Cardiac septum (tissue), 1 donor: Measurements from ENCODE around the gene CFAP119. TPM values are rescaled to one million over a fixed set of nuclear protein-coding genes. Genes with fewer than 3 reads are reported as not detected.
A peak's percentile ranks its signal among the peaks of the same experiment; 100 is the strongest.
"Not testable (repeated sequence)": the region's sequence is repeated elsewhere in the genome, so short reads cannot be mapped to it uniquely, and the experiment has no call there.

Experiments
- DNase-seq: peaks from one replicate; pipeline ENCODE4 v3.0.0-alpha.2; 2020; ENCODE audit warnings: low spot score
- intact Hi-C: fragments of 100-400 bp; cut with DNase I; formaldehyde crosslinking; loops from one replicate; pipeline ENCODE4 v1.14.0; 2022
- long read RNA-seq: library from polyadenylated mRNA; unstranded; transcript quantifications from one replicate; pipeline ENCODE4 v2.0.0, GENCODE V29; 2021
- total RNA-seq: library from RNA; stranded (reverse); fragmentation: NEBNext Ultra II Directional; extraction: Animal tissue kit (Norgen Biotek cat#: 25700); gene quantifications from one replicate; pipeline ENCODE4 v1.2.1, GENCODE V29; 2021
- donor health status: DM: no; HTN: no; CAD: no.

The CFAP119 gene
- 1.0 TPM for total RNA-seq
- long read RNA-seq, partial matches to known transcripts, result 0 of 2 reads
- long read RNA-seq, other reads (novel, unspliced or antisense), result 1 of 2 reads

DNA sequence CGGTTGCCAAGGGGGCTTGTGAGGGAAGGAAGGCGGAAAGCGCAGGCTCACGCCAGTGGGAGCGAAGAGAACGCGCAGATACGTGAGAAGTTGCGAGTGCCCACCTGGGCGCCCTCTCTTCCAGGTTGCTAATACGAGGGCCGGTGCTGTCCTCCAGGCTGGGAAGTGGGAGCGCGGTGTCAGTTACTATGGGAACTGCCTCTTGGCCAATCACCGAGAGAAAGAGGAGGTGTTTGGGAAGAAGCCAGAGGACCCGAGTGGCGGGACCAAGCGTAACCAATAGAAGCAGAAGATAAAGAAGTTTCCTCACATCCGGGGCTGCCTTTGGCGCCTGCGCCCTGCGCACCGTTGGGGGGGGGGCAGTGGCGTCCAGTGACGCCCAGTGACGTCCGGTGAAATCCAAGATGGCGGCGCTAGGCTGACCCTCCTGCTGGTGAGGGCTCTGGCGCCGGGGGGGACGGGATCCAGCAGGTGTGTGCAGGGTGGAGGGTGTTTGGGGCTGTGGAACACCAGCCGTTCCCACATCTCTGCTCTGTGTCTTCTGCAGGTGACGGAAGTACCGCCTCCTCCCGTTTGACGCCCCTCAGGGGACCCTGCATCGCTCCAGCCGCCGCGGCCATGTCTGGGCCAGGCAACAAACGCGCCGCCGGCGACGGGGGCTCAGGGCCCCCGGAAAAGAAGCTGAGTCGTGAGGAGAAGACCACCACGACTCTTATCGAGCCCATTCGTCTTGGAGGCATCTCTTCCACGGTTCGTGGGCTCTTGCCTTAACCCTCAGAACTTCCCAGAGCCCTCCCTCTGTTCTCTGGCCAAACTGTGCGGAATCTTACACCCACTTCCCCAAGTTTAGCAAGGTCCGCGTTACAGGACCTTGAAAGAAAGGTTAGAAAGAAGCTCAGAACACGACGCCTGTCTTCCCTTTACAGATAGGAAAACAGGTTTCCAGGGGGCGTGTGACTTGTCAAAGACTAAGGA lies at the start of gene CFAP119, which contains the start of gene RNF40:
TSS of gene CFAP119 (minus strand) at position 135 of the 975 bp plus-strand sequence. CDS start 314 bp downstream, outside the sequence.
TSS of gene RNF40 (plus strand) at position 395 of the 975 bp plus-strand sequence. CDS start at position 619, 224 bp downstream.
- intact Hi-C loops, result loop anchor here (1.0 to 5.0 kb wide), 2 partner anchors 140 to 166 kb away; no protein-coding TSS in a partner anchor

DNA sequence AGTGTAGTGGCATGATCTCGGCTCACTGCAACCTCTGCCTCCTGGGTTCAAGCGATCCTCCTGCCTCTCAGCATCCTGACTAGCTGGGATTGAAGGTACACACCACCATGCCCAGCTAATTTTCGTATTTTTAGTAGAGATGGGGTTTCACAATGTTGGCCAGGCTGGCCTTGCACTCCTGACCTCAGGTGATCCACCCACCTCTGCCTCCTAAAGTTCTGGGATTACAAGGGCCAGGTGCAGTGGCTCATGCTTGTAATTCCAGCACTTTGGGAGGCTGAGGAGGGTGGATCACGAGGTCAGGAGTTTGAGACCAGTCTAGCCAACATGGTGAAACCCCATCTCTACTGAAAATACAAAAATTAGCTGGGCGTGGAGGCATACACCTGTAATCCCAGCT lies 47.8 kb upstream of the CFAP119 start:
- DNase-seq, intact Hi-C loops: not testable (repeated sequence)

More for the DNA sequence above, at the start of gene CFAP119, which contains the start of gene RNF40:
- peak; percentile 98 for DNase-seq

DNA sequence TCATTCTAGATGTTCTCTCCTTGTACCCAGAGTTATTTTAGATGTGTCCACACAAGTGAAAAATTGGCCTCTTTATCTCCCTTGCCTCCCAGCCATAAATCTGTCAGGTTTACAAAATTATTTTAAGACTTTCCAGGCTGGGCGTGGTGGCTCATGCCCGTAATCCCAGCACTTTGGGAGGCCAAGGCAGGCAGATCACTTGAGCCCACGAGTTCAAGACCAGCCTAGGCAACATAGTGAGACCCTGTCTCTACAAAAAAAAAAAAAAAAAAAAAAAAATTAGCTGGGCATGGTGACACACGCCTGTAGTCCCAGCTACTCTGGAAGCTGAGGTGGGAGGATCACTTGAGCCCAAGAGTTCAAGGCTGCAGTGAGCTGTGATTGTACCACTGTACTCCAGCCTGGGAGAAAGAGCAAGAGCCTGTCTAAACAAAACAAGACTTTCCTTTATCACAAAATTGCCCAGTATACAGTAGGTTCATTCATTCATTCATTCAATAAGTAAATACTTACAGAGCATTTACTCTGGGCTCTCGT lies 47.1 kb upstream of the CFAP119 start:
- DNase-seq, intact Hi-C loops: not testable (repeated sequence)

DNA sequence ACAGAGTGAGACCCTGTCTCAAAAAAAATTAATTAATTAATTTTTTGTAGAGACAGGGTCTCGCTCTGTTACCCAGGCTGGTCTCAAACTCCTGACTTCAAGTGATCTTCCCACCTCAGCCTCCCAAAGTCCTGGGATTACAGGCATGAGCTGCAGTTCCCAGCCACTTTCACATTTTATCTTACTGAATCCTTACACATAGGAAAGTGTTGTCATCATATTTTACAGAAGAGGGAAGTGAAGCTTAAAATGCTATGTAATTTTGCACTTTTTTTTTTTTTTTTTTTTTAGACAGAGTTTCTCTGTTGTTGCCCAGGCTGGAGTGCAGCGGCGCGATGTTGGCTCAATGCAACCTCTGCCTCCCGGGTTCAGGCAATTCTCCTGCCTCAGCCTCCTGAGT lies 46.3 kb upstream of the CFAP119 start:
- DNase-seq, result no peak
- intact Hi-C loops, result no loop called here

DNA sequence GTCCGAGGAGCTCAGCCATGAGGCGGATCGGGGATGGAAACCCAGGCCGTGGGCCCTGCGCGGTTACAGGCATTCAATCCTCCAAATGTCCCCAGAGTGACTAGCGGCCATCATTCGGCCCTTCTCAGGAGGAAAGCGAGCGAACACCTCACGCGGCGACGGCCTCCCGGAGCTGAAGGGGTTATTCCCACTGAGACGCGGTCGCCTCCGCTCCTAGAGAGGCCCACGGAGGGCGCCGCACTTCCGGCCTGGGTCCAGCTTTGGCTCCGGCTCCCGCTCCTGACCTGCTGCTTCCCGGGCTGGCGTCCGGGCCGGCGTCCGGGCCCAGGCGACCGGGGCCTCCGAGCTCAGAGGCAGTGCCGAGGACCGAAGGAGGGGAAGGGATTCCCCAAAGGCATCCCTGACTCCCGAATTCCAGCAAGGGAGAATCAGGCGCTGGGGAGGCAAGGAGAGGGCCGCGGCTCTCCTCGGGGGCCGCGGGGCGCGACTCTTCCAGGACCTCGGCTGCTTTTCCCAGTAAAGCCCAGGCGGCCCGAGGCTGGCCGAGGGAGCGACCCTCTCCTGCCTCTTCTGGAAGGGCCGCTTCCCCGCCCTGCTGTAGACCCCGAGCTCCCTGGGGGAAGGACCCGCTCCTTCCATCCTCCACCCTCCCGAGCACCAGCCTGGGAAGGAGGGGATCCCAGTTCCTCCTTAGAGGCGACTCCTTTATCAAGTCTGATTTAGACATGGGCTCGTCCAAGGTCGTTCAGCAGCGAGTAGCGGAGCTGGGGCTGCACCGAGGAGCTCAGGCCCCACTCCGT lies 43.7 kb upstream of the CFAP119 start:
- intact Hi-C loops, result loop anchor here (1.0 kb wide), 1 partner anchor 18 kb away; the partner anchor contains the start of gene ZNF629
- peak; percentile 93 for DNase-seq

DNA sequence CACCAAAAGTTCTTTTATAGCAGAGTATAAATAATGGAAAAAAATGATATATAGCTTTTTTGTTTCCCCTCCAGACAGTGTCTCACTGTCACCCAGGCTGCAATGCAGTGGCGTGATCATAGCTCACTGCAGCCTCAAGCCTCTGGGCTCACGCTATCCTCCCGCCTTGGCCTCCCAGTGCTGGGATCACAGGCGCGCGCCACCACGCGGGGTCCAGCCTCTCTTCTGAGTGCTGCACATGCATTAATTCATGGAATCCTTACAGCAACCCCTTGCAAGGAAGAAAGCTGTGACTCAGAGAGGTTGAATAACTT lies 43.2 kb upstream of the CFAP119 start:
- DNase-seq, result no peak
- intact Hi-C loops, result loop anchor here (1.0 kb wide), 1 partner anchor 18 kb away; the partner anchor contains the start of gene ZNF629

DNA sequence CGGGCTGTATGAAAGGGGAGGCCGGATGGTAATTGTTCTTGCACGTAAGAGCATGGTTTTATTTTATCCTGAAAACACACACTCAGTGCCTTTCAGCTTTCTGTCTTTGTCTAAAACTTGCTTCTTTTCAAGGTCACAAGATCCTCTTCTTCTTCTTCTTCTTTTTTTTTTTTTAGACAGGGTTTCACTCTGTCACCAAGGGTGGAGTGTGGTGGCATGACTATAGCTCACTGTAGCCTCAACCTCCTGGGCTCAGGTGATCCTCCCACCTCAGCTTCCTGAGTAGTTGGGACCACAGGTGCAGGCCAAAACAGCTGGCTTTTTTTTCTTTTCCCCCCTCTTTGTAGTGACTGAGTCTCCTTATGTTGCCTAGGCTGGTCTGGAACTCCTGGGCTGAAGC lies 41.1 kb upstream of the CFAP119 start:
- intact Hi-C loops, result no loop called here
- DNase-seq, result no peak

DNA sequence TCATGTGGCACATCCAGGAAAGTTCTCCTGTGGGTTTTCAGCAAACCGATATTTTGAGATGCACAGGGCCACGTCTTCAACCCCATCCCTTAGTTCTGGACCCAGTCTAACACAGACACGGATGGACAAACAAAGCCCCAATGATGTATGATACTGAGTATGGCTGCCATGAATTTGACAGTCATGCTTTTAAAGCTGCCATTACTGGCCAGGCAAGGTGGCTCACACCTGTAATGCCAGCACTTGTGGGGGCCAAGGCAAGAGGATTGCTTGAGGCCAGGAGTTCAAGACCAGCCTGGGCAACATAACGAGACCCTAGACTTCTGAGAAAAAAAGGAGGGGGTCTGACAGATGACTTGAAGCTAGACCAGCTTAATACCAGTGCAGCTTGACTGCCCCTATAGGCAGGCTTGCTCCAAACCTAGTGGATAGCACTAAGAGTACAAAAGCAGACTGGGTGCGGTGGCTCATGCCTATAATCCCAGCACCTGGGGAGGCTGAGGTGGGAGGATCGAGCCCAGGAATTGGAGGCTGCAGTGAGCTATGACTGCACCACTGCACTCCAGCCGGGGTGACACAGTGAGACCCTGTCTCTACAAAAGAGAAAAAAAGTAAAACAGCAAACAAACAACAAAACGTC lies 35.9 kb upstream of the CFAP119 start:
- intact Hi-C loops, result no loop called here

DNA sequence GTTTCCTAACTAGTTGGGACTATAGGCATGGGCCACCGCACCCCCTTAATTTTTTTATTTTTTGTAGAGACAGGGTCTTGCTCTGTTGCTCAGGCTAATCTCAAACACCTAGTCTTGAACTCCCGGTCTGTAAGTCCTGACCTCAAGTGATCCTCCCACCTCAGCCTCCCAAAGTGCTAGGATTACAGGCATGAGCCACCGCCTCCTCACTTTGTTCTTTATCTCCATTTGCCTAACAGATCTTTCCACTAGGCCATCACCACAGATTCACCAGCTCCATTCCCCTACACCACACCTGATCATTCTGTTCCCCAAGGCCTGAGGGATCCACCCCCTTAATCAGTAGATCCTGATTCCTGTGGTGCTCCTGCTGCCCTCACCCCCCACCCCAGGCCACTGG lies 32.8 kb upstream of the CFAP119 start:
- intact Hi-C loops, result no loop called here
- DNase-seq, result no peak

More for the DNA sequence above, 35.9 kb upstream of the CFAP119 start:
- no peak for DNase-seq

DNA sequence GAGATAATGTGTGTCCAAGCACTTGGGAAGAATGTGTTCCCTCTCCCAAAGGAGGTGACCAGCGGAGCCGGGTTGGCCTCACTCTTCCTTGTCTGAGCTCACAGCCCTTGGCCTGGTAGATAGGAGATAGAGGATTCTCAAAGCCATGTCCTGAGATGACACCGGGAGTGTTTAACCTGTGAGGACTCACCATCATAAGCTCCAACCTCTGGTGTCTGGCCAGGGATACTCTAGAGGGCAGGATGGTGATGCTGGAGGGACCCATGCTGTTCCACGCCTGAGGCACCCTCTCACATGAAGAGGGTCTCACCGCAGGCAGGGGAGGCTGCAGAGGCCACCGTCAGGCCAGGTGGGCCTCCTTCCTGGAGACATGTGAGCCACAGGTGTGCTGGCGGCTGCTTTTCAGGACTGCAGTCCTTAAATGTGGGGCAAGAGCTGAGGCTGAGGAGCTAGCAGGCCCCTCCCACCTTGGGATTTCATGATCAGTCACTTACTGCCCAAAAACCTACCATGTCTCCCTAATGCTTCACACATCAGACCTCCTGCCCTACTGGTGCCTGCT lies 31.7 kb upstream of the CFAP119 start:
- DNase-seq, result no peak
- intact Hi-C loops, result no loop called here

DNA sequence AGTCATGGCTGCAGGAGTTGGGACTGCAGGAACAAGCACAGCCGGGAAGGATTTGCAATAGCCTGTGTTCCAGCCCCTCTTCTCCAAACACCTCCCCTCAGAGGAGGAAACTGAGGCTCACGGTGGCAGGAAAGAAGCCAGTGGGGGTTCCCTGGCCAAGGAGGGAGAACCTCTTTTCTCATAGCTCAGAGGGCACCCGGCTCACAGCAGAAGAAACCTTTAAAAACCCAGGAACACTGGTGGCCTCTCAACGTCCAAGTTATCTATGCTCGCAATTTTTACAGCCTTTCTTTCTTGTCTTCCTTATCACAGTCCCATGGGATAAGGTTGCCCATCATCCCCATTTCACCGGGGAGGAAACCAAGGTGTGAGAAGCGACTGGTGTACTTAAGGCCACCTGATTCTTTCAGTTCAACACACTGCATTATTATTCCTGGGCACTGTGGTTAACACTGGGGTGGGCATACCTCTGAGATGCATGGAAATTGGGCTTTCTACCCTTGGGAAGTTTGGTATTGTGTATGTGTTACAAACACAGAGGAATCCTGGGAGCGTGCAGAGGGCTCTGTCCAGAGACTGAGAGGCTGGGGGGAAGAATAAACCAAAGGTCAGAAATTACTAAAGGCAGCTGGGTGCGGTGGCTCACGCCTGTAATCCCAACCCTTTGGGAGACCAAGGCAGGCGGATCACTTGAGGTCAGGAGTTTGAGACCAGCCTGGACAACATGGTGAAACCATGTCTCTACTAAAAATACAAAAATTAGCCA lies 25.9 kb upstream of the CFAP119 start:
- intact Hi-C loops, result loop anchor here (1.0 to 5.0 kb wide), 3 partner anchors 18 to 135 kb away; partner anchors contain the start of genes BCL7C and FBXL19
- DNase-seq, result no peak

DNA sequence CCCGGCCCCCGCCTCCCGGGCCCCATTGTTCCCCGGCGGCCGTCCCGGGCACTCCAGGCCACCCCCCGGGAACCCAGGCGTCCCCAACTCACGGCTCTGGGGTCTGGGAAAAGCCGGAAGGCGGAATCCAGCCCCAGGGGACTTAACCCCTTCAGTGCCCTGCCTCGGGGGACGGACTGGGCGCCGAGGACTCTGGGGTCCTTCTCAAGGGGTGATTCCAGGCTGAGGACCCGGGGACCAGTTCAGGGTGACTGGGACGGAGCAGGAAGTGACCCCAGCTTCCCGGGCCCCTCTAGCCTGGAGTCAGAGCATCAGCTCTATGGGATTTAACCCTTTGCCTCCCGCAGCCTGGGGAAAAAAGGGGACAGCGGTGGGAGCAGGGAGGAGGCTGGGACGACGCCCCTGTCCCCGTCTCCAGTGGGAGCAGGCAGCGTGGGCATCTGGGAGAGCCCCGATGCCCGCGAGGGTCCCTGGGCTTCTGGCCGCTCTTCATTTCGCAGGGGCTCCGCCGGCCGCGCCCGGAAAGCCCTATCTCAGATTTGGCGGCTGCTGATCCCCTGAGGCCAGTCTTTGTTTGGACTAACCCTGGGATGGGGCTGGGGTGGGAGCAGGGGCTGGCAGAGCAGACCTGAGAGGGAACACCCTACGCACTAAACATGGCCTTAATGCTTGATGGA lies 25.2 kb upstream of the CFAP119 start, which contains the start of gene ZNF629:
TSS of gene ZNF629 (minus strand) at position 270 of the 677 bp plus-strand sequence. CDS start 2,723 bp downstream, outside the sequence.
- peak; percentile 82 for DNase-seq
- intact Hi-C loops, result loop anchor here (1.0 to 5.0 kb wide), 3 partner anchors 18 to 135 kb away; partner anchors contain the start of genes BCL7C and FBXL19

DNA sequence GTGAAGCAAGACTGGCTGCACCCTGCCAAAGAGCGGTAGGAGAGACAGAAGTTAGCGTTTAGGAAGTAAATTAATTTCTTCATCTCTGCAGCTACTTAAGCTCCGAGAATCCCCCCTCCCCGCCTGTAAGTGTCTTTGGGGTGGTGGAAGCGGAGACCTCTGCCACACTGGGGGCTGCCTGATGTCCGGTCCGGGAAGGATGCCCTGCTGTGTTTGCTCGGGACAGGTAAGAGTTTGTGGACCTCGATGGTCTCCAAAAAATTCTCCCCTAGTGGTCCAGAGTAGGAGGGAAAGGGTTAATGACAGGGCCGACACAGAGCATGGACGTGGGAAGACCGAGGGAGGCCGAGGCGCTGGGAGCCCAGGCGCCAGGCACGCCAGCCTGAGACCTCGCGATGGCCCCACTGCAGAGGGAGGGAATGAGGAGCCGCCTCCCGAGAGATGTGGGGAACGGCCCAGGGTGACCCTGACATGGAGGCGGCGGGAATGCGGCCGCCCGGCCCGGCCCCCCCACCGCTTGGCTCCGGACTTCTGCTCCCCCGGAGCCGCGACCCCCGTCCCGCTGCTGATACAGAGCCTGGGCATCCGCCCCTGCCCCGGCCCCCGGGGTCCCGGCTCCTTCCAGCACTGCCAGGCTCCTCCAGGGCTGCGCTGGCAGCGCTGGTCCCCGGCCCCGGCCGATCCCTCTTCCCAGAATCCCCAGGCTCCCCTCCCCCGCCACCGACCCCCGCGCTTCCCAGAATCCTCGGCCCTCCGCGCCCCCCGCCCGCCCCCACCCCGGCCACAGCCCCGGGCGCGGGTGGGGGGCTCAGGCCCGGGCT lies 24.5 kb upstream of the CFAP119 start:
- intact Hi-C loops, result loop anchor here (5.0 kb wide), 2 partner anchors 106 to 136 kb away; partner anchors contain the start of genes BCL7C and FBXL19
- DNase-seq, result no peak

DNA sequence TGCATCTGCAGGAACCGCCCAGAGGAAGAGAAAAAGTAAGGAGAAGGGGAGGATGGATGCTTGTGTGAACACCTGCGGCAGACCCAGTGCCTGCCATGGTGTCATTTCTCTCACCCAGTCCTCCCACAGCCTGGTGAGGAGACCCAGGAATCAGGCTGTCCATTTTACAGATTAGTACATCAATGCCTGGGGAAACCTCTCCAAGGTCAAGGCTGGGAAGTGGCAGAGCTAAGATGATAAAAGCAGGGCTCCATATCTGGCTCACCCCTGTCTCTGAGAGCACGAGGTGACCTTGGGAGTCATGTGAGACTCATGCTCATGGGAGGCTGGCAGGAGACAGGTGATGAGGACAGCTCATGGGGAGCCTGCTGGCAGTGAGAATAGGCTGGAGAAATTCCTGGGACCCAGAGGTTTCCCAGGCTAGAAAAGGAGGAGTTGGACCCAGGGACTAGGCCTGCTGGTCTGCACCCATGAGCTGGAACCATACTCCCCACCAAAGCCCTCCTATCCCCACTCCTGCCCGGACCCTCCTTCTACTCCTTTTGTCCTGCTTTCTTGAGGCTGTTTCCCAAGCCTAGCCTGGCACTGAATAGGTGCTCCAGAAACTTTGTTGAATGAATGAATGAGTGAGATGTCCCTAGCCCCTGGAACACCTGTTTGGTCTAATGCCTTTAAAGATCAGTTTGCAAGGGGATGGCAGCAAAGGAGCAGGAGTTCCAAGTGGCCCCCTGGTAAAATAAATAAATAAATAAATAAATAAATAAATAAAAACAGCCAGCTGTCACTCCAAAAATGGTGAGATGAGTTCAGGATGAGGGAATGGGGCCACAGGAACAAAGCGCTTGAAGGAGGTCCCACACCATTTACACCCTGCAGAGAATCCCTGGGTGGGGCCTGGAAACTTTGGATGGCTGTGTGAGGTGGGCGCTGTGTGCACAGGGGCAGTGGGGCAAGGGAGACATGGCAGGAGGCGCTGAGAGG lies 23.6 kb upstream of the CFAP119 start:
- intact Hi-C loops, result loop anchor here (5.0 kb wide), 2 partner anchors 107 to 137 kb away; partner anchors contain the start of genes BCL7C and FBXL19
- DNase-seq, result no peak

DNA sequence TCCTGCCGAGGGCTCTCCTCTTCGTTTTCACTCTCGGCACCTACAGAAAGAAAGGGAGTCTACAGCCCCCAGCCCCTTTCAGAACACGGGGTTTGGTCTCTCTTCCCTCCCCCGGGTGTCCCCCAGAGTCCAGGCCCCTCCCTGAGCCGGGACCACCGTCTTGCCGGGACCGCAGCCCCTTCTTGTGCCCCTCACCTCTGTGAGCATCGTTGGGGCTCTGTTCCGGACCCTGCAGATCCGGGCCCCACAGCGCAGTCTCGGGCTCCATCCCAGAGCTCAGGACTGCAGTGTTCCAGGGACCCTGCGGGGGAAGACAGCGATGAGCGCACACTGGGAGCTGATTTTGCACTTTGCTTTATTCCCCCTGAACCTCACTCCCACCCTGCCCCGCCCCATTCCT lies 22.4 kb upstream of the CFAP119 start:
- no peak for DNase-seq
- intact Hi-C loops, result no loop called here
